Astrocyte (in vitro differentiated cells and primary cell): ENCODE measurements around the gene SUPT6H.

ENCODE experiments used
- CTCF ChIP-seq: IDR thresholded peaks from 2 replicates; pipeline ENCODE4 v1.5.1; 2011; ENCODE audit warnings: low read depth, mild to moderate bottlenecking, inconsistent platforms, low read length, moderate library complexity; ENCODE audit not compliant: insufficient read depth
- EZH2 ChIP-seq: IDR thresholded peaks from 2 replicates; pipeline ENCODE4 v1.6.1; 2012; ENCODE audit warnings: mild to moderate bottlenecking, low read length, inconsistent platforms; ENCODE audit not compliant: insufficient read depth

- TF ChIP-seq CTCF = peak; percentile 99
- no peak for TF ChIP-seq EZH2
Observed at GRCh38 chr17:28750178-28751047, 88.4 kb downstream of the SUPT6H start.
